GM18519 (cell line): Measurements from ENCODE around the gene AAK1.
"Not testable (repeated sequence)": the region's sequence is repeated elsewhere in the genome, so short reads cannot be mapped to it uniquely, and the experiment has no call there.

Experiments used
- ATAC-seq: cut with Tn5 transposase; IDR thresholded peaks from one replicate; pipeline ENCODE4 v1.9.1; 2021; ENCODE audit warnings: mild to moderate bottlenecking, moderate library complexity; ENCODE audit not compliant: unreplicated experiment, low FRiP score

AAK1 gene

DNA sequence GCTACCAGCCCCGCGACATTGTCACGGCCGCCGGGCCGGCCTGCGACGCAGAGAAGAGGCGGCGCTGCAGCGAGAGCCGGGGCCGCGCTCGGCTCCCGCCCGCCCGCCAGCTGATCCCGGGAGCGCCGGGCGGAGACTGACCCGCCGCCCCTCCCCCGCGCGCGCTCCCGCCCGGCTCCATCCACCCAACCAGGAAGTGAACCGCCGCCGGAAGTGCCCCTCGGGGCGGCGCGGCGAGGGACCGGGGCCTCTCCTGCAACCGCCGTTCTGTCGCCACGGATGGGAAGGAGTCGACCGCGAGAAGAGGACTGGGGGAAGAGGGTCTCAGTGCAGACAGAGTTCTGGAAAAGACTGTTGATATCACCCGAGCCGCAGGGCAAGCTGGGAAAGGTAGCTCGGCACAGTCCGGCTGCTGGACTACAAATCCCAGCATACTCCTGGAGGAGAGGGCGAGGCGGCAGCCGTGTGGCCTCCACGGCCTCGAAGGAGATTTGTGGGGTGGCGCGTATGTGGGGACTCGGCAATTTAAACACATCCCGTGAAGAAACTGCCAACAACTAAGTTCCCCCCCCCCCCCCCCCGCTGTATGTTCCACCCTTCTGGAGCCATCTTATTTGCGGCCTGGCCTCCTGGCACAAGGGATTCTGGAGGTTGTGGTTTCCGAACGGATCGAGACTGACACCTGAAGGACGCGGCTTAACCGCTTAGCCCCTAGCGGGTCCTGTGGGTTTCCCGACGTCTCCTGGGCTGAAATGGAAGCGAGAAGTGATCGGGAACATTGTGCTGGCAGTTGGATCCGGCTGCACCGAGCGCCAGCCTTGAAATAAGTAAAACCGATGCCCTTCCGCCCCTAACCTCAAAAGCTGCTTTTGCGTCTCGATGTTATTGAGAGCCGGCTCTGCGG lies at the start of gene AAK1:
Gene AAK1 (minus strand): TSS at position 138 of the 904 bp plus-strand sequence. CDS start 699 bp downstream, outside the sequence.
- ATAC-seq: peak; percentile 29

DNA sequence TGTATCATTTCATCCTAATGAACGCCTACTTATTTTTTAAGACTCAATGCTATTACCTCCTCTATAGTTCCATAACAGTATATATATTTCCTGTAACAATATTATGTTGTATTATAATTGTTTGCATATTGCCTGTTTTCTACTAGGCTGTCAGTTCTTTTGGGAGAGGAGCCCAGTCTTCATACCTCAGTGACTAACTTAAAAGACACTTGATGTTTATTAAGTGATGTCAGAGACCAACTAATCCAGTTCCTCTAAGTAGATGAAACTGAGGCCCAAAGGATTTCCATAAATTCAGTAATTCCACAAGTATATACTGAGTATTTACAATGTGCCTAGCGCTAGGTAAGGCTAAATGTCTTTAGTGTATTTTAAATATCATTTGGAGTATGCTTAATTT lies 48.9 kb upstream of the AAK1 start:
- ATAC-seq: no peak

DNA sequence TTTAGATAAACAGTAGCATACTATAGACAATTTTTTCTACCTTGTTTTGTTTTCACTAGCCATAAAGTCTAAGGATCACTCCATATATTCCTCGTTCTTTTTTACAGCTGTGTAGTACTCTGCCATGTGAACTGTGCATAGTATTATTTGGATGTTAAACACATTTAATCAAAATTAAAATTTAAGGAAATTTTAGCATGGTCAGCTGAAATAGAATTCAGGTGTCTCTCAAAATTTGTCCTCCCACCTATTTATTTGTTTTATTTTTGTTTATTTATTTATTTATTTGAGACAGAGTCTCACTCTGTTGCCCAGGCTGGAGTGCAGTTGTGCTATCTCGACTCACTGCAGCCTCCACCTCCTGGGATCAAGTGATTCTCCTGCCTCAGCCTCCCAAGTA lies 46.4 kb upstream of the AAK1 start:
- ATAC-seq: no peak

DNA sequence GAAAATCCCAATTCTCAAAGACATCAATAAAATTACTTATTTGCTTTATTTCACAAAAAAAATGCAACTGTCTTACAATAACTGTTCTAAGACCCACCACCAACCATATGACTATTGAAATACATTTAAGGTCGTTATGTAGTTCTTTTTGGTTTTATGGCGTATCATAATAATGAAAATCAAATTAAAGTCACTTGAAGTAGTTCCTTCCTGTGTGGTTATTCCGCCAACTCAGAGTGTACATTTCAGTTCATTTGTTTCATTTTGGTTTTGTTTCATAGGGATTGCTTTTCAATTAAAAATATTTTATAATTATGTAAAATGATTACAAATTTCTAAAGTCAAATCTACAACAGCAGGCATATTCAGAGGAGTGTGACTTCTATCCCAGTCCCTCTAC lies 45.9 kb upstream of the AAK1 start:
- no peak for ATAC-seq

DNA sequence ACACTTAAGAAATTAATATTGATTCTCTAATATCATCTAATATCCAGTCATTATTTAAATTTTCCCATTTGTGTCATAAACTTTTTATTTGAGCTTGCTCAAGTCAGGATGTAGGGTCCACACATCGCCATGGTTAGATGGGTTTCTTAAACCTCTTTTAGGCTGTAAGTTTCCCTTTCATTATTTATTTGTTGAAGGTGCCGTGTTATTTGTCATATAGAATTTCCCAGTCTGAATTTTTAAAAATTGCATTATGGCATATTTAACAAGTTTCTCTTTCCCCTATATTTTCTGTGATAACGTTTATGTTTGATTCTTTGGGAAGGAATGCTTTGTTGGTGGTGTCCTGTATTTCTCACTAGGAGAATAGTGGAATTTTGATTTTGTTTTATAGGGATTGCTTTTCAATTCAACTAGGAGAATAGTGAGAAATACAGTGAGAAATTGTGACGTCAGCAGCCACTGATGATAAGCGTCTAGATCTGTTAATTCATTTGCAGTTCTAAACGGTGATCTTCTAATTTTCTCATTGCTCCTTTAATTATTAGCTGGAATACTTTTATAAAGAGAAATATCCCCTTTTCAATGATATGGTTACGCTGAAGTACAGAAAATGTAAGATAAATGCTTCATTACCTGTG lies 44.6 kb upstream of the AAK1 start:
- no peak for ATAC-seq

DNA sequence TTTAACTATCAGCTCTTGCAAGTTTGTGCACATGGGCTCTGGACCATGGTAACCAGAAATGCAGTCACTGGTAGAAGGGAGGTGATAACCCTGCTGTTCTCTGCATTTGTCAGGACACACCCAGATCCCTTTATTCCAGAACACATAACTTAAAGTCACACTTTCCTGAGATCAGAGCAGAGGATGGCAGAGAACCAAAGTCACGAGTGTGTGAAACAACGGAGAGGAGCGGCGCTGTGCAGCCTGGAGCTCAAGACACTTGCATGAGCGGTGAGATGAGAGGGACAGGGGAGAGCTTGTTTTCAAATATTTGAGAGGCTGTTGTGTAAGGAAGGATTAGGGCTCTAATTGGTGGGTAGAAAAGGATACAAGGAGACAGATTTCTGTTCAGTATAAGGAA lies 43.3 kb upstream of the AAK1 start:
- no peak for ATAC-seq

DNA sequence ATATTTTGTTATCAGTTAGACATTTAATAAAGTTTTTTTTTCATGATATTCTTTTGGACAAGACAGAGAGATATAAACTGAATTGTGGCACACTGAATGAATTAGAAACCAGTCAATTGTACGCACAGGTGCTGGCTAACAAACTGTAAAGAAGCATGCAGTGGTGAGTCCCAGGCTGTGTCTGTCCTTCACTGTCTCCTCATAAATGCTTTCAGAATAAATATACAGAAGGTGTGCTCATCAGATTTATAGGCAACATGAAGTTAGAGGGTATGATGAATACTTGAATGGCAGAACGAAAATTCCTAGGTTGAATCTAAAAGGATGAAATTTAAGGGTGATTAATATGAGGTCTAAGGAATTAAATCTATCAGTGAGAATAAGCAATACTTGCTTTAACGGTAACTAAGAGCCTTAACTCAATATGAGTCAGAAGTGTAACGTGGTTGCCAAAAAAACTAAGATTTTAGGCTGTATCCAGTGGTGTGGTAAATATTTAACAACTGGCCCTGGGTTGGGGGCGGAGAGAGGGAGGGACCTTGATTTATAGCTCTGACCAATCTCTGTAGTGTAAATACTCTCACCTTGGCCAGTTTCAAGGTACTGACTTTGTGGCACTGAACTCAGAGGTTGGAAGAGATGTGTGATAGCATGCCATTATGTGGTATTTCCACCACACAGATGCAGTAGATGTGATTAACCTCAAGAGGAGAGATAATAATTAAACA lies 41.9 kb upstream of the AAK1 start:
- ATAC-seq: no peak

DNA sequence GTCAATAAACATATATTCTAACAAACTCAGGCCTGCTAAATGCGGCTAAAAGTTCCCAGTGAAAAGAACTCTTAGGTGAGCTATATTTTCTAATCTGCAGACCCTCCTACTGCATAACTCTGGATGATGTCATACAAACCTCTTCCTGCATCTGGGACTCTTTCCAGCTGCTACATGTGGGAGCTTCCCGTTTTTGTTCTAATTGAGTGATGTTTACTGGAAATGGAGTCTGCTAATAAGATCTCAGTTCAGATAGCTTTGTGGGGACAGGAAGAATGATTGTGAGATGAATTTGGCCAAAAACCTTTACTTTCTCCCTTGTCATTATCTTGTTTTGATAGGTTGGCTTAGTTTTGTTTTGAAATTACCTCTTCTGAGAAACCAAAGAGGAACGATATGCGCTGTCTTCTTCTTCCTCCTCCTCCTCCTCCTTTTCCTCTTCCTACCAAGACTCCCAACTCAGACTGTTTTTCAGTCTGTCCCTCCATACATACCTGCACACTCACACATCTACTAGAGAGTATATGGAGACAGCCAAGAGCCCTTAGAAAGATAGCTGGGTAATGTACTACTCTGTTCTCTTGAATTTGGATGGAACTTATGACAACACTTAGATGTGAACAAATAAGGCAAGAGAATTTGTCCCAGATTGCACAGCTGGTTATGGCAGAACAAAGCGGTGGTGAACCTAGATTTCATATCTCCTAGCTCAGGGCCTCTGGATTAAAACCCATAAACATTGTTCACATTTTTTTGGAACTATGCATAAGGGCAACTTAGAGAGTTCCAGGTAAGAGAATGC lies 39.8 kb upstream of the AAK1 start:
- no peak for ATAC-seq

DNA sequence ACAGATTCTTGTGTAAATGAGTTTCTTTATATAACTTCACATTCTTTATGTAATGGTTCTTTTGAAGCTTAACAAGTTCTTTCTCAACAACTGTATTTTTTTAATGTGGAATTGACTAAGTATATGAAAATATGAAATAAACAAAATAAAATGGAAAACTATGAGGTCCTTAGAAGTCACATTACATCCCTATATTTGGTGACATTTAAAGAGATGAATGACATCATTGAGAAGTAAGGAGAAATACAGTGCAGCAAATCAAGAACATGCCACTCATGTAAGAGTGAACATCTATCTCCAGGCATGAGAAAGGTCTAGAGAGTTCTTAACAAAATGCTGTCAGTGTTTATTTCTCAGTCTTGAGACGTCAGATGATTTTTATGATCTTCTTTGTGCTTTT lies 39.0 kb upstream of the AAK1 start:
- ATAC-seq: no peak

DNA sequence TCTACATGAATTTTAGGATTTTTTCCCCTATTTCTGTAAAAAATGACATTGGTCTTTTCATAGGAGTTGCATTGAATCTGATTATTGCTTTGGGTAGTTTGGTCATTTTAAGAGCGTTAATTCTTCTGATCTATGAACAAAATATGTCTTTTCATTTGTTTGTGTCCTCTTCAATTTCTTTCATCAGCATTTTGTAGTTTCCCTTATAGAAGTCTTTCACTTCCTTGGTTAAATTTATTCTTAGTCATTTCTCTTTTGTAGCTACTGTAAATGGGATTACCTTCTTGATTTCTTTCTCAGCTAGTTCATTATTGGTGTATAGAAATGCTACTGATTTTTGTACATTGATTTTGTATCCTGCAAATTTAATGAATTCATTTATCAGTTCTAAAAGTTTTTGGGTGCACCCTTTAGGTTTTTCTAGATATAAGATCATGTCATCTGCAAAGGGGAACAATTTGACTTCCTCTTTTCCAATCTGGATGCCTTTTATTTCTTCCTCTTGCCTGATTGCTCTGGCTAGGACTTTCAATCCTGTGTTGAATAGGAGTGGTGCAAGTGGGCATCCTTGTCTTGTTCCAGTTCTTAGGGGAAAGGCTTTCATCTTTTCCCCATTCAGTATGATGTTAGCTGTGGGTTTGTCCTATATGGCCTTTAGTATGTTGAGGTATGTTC lies 36.6 kb upstream of the AAK1 start:
- ATAC-seq: no peak

DNA sequence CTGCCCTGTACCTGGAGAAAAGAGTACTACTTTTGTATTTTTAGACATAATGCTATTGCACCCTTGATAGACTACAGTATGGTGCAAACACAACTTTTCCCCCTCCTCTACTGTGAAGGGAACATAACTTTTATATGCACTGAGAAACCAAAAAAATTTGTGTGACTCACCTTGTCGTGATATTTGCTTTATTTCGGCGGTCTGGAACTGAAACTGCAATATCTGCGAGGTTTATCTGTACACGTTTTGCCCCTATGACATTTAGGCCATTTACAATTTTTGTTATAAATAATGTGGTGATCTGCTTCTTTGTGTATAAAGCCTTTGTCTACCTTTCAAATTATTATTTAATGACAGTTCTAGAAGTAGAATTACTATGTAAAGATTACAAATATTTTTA lies 34.4 kb upstream of the AAK1 start:
- no peak for ATAC-seq

DNA sequence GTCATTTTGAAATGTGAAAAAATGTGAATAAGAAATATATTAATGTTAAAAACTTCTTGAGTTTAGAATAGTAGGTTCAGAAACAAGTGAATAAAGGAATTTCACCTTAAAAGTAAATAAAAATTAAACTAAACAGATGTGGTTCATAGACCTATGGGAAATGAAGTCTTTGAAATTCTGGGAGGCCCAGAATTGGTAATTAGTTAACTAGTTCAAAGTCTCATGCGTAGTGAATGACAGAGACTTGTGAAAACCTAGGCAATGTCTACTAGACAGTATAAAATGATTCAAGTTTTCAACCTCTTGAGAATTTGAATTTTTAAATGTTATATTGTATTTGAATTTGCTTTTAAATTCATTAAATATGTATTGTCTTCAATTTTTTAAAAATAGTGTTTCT lies 32.6 kb upstream of the AAK1 start:
- no peak for ATAC-seq

DNA sequence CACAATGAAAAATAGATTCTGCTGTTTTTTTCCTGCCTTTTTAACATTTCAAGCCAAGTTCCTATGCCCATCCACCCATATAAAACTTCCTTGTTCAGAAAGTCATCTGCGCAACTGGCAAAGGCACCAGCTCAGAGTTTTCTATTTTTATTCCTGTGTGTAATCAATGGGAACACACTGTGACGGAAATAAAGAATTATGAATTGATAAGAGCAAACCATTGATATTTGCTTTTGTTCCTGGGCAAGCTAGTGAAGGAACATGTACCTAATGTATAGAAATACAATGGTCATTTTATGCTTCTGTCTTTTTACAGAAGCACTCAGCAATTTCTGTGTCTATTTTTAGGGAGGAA lies 30.8 kb upstream of the AAK1 start:
- ATAC-seq: no peak

DNA sequence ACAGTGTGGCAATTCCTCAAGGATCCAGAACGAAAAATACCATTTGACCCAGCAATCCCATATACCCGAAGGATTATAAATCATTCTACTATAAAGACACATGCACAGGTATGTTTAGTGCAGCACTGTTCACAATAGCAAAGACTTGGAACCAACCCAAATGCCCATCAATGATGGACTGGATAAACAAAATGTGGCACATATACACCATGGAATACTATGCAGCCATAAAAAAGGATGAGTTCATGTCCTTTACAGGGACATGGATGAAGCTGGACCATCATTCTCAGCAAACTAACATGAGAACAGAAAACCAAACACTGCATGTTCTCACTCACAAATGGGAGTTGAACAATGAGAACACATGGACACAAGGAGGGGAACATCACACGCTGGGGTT lies 29.6 kb upstream of the AAK1 start:
- not testable (repeated sequence) for ATAC-seq

DNA sequence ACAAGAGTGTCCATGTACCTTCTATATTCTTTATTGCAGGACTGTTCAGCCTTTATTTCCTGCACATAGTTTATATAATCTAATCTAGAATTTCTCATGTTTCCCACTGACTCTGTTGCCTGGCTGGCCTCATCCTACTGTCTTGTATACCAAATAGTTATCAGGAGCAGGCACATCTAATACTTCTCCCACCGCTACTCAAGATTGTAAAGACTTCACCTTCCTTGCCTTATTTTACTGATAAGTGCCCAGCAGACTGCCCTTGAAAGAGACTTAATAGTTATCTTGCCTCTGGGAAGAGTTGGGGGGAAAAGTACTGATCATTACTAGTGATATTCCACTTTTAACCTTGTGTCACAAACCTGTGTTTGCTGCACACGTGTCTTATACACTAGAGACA lies 26.1 kb upstream of the AAK1 start:
- ATAC-seq: no peak

DNA sequence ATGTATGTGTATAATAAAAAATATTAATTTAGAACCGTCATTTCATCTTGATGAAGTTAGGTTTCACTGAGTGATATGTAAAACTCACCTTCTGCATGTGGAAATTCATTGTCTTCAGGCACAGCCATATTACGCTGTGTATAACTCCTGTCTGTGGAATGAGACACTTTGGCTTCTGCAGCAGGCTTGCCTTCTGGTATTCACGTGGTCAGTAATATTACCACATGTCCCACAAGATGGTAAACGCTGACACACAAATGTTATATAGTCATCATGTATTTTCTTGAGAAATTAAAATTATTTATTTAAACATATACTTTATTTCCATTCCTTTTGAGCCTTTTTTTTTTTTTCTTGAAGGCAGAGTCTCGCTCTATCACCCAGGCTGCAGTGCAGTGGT lies 25.1 kb upstream of the AAK1 start:
- no peak for ATAC-seq

DNA sequence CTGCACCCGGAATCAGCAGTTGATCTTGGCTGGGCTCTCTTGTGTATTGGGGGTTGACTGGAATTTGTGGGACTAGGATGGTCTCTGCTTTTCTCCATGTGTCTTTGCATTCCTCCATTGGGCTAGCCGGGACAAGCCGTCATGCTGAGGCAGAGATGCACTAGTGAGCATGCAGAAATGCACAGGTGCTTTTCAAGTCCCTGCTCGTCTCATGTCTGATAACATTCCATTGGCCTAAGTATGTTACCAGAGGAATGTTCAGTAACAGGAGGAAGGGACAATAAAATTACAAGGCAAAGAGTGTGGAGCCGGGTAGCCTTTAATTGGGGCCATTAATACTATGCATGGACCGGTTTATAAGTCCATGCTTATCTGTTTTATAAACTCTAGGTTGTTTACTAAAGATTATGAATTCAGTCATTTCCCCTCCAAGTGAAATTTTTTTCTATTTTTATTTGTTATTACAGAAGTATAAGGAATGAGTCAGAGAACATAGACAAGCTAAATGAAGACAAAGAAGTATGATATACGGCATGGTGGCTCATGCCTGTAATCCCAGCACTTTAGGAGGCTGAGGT lies 24.4 kb upstream of the AAK1 start:
- no peak for ATAC-seq

DNA sequence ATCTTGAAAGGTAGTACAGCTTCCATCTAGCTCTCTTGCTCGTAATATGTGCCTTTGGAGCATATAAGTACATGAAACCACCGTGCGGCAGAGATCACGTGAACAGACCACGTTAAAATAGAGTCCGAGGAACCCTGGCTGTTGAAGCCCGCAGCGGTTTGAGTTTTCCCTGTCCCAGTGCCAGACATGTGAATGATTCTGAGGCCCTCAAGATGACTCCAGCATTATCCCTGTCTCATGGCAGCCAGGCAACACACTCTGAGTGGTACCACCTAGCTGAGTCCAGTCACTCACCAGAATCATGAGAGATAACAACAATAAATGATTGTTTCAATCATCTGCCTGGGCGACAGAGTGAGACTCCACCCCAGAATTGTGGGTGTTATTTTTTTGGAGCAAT lies 21.6 kb upstream of the AAK1 start:
- no peak for ATAC-seq

DNA sequence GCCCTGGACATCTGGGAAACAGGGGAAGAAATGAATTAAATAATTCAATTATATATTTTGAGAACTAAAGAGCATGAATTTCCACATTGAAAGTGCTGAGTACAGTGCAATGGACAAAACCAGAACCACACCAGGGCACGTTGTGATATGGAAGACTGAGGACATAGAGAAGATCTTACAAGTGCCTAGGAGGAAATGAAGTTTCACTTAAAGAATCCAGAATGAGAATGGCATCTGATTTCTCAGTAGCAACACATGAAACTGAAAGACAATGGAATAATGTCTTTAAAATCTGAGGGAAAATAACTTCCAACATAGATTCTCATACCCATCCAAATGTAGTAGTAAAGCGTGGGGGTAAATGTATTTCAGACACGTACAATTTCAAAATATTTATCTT lies 20.3 kb upstream of the AAK1 start:
- ATAC-seq: no peak

DNA sequence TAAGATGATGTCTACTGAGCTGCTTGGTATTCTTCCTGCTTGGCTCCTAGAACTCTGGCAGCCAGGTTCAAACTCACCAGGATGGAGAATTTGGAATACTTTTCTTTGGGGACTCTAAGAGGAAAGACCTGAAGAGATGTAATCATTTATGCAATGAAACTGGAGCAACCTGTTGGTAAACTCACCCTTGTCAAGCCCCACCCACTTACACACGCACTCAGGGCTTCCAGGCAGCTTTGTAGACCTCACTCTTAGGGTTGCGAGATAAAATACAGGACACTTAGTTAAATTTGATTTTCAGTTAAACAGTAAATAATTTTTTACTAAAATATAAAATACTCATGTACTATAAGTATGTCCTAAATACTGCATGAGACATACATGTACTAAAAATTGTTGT lies 19.0 kb upstream of the AAK1 start:
- ATAC-seq: not testable (repeated sequence)
